A549 treated with Mapracorat at 1 μM for 4 hours (cell line): ENCODE measurements around the gene MACIR. TPM values are rescaled to one million over a fixed set of nuclear protein-coding genes. Genes with fewer than 3 reads are reported as not detected.

Experiments
- total RNA-seq: library from RNA; stranded (reverse); fragments of 200-300 nt; extraction: Qiagen RNA extraction; gene quantifications from 5 replicates; pipeline ENCODE4 v1.2.3, GENCODE V29; 2022

Gene MACIR
- total RNA-seq = 18.1 to 20.5 TPM (median 19.7 TPM) in 5 replicates

GRCh38 chr5:103258368-103258956 is at the start of gene MACIR:
Gene MACIR, plus strand, starts transcription at chr5:103258763. Its CDS starts 17,157 bp downstream, at chr5:103275920.

Other genes with a start within 250 kb of the MACIR start
- 3.4 to 5.2 TPM (median 4.5 TPM) in 5 replicates for gene GIN1, start 138.6 kb upstream of the MACIR start, total RNA-seq
- gene PPIP5K2, start 138.5 kb upstream of the MACIR start, total RNA-seq = 18.6 to 23.2 TPM (median 20.8 TPM) in 5 replicates